Hepatocyte (in vitro differentiated cells): ENCODE measurements around the gene TMEM92.

Experiments
- EZH2phosphoT487 ChIP-seq: fragments of 200-600 bp; sonication (generic); IDR thresholded peaks from one replicate; pipeline ENCODE4 v1.6.1; 2018; ENCODE audit warnings: antibody characterized with exemption, mild to moderate bottlenecking, low read depth, moderate library complexity; ENCODE audit not compliant: unreplicated experiment, severe bottlenecking
- TF ChIP-seq, protein P1 (sequence below): fragments of 200-600 bp; sonication (generic); IDR thresholded peaks from 2 replicates; pipeline ENCODE4 v1.5.1; 2016; ENCODE audit warnings: antibody characterized with exemption, mild to moderate bottlenecking; ENCODE audit not compliant: poor library complexity

DNA sequence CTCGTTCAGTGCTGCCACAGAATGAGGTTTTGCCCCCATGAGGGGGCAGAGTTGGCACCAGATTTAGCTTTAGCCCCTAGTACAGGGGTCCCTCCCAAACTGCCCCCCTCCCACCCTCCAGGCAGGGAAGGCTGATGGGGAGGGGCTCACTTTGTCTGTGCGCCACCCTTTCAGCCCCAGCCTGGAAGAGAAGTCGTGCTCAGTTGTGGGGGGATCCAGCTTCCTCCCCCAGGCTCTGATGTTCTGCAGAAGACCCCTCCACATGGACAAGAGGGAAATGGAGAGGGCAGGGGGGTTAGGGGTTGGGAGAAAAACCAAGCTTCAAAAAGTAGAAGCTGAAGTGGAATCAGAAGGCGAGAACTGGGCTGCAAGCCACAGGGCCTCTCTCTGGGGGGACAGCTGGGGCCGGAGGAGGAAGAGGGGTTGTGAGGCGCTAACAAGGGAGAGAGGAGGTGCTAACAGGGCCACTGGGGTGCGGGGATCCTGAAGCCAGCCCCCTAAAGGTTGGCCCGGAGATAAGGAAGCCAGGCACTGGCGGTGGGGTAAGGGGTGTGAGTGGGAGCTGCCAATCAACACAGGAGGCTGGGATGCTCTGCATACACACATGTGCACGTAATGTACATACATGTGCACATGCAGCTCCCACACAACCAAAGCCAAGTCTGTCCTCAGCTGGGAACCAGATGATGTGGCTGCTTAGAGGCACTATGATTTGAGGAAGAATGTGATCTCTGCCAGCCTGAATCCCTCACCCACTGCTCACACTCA, 7.0 kb upstream of the TMEM92 start:
- TF ChIP-seq, protein P1, sequence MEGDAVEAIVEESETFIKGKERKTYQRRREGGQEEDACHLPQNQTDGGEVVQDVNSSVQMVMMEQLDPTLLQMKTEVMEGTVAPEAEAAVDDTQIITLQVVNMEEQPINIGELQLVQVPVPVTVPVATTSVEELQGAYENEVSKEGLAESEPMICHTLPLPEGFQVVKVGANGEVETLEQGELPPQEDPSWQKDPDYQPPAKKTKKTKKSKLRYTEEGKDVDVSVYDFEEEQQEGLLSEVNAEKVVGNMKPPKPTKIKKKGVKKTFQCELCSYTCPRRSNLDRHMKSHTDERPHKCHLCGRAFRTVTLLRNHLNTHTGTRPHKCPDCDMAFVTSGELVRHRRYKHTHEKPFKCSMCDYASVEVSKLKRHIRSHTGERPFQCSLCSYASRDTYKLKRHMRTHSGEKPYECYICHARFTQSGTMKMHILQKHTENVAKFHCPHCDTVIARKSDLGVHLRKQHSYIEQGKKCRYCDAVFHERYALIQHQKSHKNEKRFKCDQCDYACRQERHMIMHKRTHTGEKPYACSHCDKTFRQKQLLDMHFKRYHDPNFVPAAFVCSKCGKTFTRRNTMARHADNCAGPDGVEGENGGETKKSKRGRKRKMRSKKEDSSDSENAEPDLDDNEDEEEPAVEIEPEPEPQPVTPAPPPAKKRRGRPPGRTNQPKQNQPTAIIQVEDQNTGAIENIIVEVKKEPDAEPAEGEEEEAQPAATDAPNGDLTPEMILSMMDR, result no peak
- no peak for TF ChIP-seq EZH2phosphoT487
